HL-60 (cell line): ENCODE data around the gene RPS16.

ENCODE experiments used
- CTCF ChIP-seq: IDR thresholded peaks from one replicate; pipeline ENCODE4 v1.5.1; 2011; ENCODE audit warnings: low read length, control low read depth, inconsistent platforms; ENCODE audit not compliant: insufficient read depth
- GABPA ChIP-seq: IDR thresholded peaks from 2 replicates; pipeline ENCODE4 v1.6.1; 2012; ENCODE audit warnings: low read depth
- POLR2AphosphoS5 ChIP-seq: IDR thresholded peaks from 2 replicates; pipeline ENCODE4 v1.6.1; 2012; ENCODE audit warnings: low read depth
- TF ChIP-seq, protein P1 (sequence below): IDR thresholded peaks from 2 replicates; pipeline ENCODE4 v1.6.1; 2012; ENCODE audit warnings: low read depth; ENCODE audit not compliant: insufficient replicate concordance

DNA sequence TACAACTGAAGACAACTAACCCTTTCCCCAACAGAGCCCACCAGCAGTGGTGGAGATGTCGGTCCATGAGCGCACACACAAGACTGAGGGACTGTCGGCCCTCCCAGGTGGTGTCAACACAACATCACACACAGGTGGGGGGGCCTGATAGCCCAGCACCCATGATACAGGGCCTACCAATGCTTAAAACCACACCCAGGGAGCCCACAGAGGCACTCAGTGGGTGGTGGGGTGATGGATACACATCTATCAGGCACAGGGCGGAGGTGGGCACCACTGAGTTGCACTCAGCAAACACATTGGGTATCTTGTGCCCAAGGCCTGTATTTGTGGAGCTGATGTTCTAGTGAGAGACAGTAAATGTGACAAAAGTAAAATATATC is 36.1 kb downstream of the RPS16 start:
- TF ChIP-seq CTCF (no peak), GABPA (no peak), POLR2AphosphoS5 (no peak)
- TF ChIP-seq, protein P1, sequence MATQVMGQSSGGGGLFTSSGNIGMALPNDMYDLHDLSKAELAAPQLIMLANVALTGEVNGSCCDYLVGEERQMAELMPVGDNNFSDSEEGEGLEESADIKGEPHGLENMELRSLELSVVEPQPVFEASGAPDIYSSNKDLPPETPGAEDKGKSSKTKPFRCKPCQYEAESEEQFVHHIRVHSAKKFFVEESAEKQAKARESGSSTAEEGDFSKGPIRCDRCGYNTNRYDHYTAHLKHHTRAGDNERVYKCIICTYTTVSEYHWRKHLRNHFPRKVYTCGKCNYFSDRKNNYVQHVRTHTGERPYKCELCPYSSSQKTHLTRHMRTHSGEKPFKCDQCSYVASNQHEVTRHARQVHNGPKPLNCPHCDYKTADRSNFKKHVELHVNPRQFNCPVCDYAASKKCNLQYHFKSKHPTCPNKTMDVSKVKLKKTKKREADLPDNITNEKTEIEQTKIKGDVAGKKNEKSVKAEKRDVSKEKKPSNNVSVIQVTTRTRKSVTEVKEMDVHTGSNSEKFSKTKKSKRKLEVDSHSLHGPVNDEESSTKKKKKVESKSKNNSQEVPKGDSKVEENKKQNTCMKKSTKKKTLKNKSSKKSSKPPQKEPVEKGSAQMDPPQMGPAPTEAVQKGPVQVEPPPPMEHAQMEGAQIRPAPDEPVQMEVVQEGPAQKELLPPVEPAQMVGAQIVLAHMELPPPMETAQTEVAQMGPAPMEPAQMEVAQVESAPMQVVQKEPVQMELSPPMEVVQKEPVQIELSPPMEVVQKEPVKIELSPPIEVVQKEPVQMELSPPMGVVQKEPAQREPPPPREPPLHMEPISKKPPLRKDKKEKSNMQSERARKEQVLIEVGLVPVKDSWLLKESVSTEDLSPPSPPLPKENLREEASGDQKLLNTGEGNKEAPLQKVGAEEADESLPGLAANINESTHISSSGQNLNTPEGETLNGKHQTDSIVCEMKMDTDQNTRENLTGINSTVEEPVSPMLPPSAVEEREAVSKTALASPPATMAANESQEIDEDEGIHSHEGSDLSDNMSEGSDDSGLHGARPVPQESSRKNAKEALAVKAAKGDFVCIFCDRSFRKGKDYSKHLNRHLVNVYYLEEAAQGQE: no peak
